K562 (cell line): ENCODE results near the gene NRXN3. TPM values are rescaled to one million over a fixed set of nuclear protein-coding genes. Genes with fewer than 3 reads are reported as not detected.

Experiments used
- ATAC-seq: fragments of 200-7000 bp; cut with Tn5 transposase; 3 replicates; pipeline ENCODE4 v1.9.1; 2020; ENCODE audit warnings: moderate library complexity
- BruUV-seq: library from RNA; stranded (reverse); fragments of 400-500 nt; replicated peaks from 2 replicates; lab custom pipeline; 2021; lab: Mats Ljungman, UMichigan
- CTCF ChIA-PET: fragments of 300-600 bp; formaldehyde crosslinking; extraction: SDS; loops from one replicate; lab custom pipeline; 2021; ENCODE audit warnings: low intra/inter-chr PET ratio; lab: Yijun Ruan, JAX
- POLR2A ChIA-PET: fragments of 300-600, 350-650 bp; sonication (Branson Sonifier 250); formaldehyde crosslinking; extraction: SDS; loops from one replicate; lab custom pipeline; 2021; ENCODE audit warnings: antibody characterized with exemption, inconsistent platforms; lab: Yijun Ruan, JAX
- DNase-seq, 4 experiments: peaks; one replicate each; pipeline versions ENCODE4 v3.0.0 to v3.0.0-alpha.2; 2011 to 2018; ENCODE audit warnings: low spot score in 3 of 4, mixed read lengths in 3 of 4; ENCODE audit errors: extremely low read depth in 1 of 4
- FAIRE-seq: peaks from 2 replicates; lab custom pipeline; 2011; peaks lifted over from hg19 to GRCh38; lab: Jason Lieb, UNC
- H2AFZ ChIP-seq: 2 replicates; pipeline ENCODE4 v1.6.0; 2011; ENCODE audit warnings: low read depth, low read length, control low read depth, inconsistent platforms
- H3K27ac ChIP-seq: fragments of 200-600 bp; 3 replicates; pipeline ENCODE4 v1.8.0; 2011; ENCODE audit warnings: low read depth, mild to moderate bottlenecking, control low read depth, inconsistent platforms, low read length, moderate library complexity, mixed read lengths; ENCODE audit errors: extremely low read depth
- H3K27me3 ChIP-seq, 2 experiments: fragments of 300-600 bp in 1 of 2; 2 replicates in 1 of 2; 3 replicates in 1 of 2; pipeline versions ENCODE4 v1.6.0 to v1.8.0; 2011; ENCODE audit warnings: inconsistent platforms in 2 of 2, low read length in 2 of 2, mild to moderate bottlenecking in 1 of 2, mixed read lengths in 1 of 2, moderate library complexity in 1 of 2; ENCODE audit not compliant: control insufficient read depth in 2 of 2, insufficient read depth in 2 of 2
- H3K36me3 ChIP-seq: fragments of 300-600 bp; 3 replicates; pipeline ENCODE4 v1.8.0; 2011; ENCODE audit warnings: mild to moderate bottlenecking, low read length, inconsistent platforms; ENCODE audit not compliant: control insufficient read depth, insufficient read depth
- H3K4me1 ChIP-seq, 2 experiments: fragments of 200-600 bp in 1 of 2; replicated peaks in 1 of 2; 2 replicates in 1 of 2; 3 replicates in 1 of 2; pipeline versions ENCODE4 v1.5.1 to v1.8.0; 2011; ENCODE audit warnings: inconsistent platforms in 2 of 2, low read length in 2 of 2, mild to moderate bottlenecking in 1 of 2, mixed read lengths in 1 of 2, moderate library complexity in 1 of 2; ENCODE audit not compliant: control insufficient read depth in 2 of 2, insufficient read depth in 2 of 2
- H3K4me2 ChIP-seq: 2 replicates; pipeline ENCODE4 v1.6.1; 2011; ENCODE audit warnings: low read length, control low read depth, inconsistent platforms, mixed read lengths; ENCODE audit not compliant: insufficient read depth
- H3K4me3 ChIP-seq: fragments of 200-600 bp; sonication (generic), shearing (Covaris generic); 2 replicates; pipeline ENCODE4 v1.5.1; 2016; ENCODE audit warnings: control low read depth, inconsistent platforms
- H3K79me2 ChIP-seq: fragments of 200-600 bp; 3 replicates; pipeline ENCODE4 v1.8.0; 2011; ENCODE audit warnings: low read length, inconsistent platforms; ENCODE audit not compliant: control insufficient read depth, insufficient read depth
- H3K9ac ChIP-seq, 2 experiments: 2 replicates each; pipeline versions ENCODE4 v1.6.0 to v1.6.1; 2011; ENCODE audit warnings: low read depth in 2 of 2, low read length in 2 of 2, control low read depth in 1 of 2, inconsistent platforms in 1 of 2, mild to moderate bottlenecking in 1 of 2, mixed read lengths in 1 of 2; ENCODE audit not compliant: insufficient read depth in 1 of 2
- H3K9me1 ChIP-seq: one replicate; pipeline ENCODE4 v1.6.0; 2011; ENCODE audit warnings: inconsistent platforms, mild to moderate bottlenecking, low read length, moderate library complexity; ENCODE audit not compliant: control insufficient read depth, insufficient read depth
- H3K9me3 ChIP-seq: replicated peaks from 2 replicates; pipeline ENCODE4 v1.5.1; 2011; ENCODE audit warnings: low read depth, low read length, inconsistent platforms; ENCODE audit not compliant: control insufficient read depth, insufficient read depth
- H4K20me1 ChIP-seq: replicated peaks from 2 replicates; pipeline ENCODE4 v1.6.1; 2011; ENCODE audit warnings: low read length, inconsistent platforms, mixed read lengths; ENCODE audit not compliant: control insufficient read depth, insufficient read depth
- BHLHE40 ChIP-seq: IDR thresholded peaks from 2 replicates; pipeline ENCODE4 v1.6.1; 2011; ENCODE audit warnings: low read length, improper control_type of control experiment
- DIDO1 ChIP-seq: fragments of 450-650 bp; IDR thresholded peaks from 2 replicates; pipeline ENCODE4 v1.6.1; 2016; ENCODE audit warnings: low read depth, missing biosample characterization, missing genetic modification characterization
- ERF ChIP-seq: fragments of 450-650 bp; formaldehyde crosslinking; IDR thresholded peaks from 2 replicates; pipeline ENCODE4 v1.4.0; 2020; ENCODE audit warnings: mild to moderate bottlenecking, mixed read lengths
- HMG20B ChIP-seq: fragments of 250-450 bp; sonication (Bioruptor Pico); IDR thresholded peaks from 2 replicates; pipeline ENCODE4 v1.5.0; 2021; ENCODE audit warnings: mild to moderate bottlenecking
- HNRNPK ChIP-seq: fragments of 200-400 bp; formaldehyde crosslinking; IDR thresholded peaks from one replicate; pipeline ENCODE4 v1.6.1; 2018; ENCODE audit warnings: mild to moderate bottlenecking, low read depth, low read length; ENCODE audit not compliant: poor library complexity, severe bottlenecking
- NFATC3 ChIP-seq: fragments of 450-650 bp; IDR thresholded peaks from 2 replicates; pipeline ENCODE4 v1.6.1; 2017; ENCODE audit warnings: mild to moderate bottlenecking
- POLR2AphosphoS5 ChIP-seq: IDR thresholded peaks from 2 replicates; pipeline ENCODE4 v1.6.1; 2011; ENCODE audit warnings: mild to moderate bottlenecking, low read depth, low read length, moderate library complexity; ENCODE audit not compliant: control insufficient read depth, insufficient read depth
- RBM15 ChIP-seq: fragments of 200-400 bp; formaldehyde crosslinking; IDR thresholded peaks from 2 replicates; pipeline ENCODE4 v1.6.1; 2018; ENCODE audit warnings: mild to moderate bottlenecking, low read length, moderate library complexity; ENCODE audit not compliant: insufficient read depth
- SNRNP70 ChIP-seq: fragments of 200-400 bp; formaldehyde crosslinking; optimal IDR thresholded peaks from 2 replicates; pipeline ENCODE3; 2017; ENCODE audit warnings: low read depth, low read length
- SRSF7 ChIP-seq: fragments of 200-400 bp; formaldehyde crosslinking; optimal IDR thresholded peaks from 2 replicates; pipeline ENCODE3; 2017; ENCODE audit warnings: mild to moderate bottlenecking, low read depth, low read length
- ZNF507 ChIP-seq: conservative IDR thresholded peaks from 2 replicates; pipeline ENCODE4 v1.6.1; 2017; ENCODE audit warnings: missing genetic modification characterization, missing compliant biosample characterization
- WGBS: fragments of 100-300 bp; shearing (Covaris generic); methylation state at CpG from one replicate; pipeline ENCODE4 v1.1.6; 2016; ENCODE audit warnings: low coverage, mixed read lengths; ENCODE audit not compliant: insufficient coverage; ENCODE audit errors: missing lambda C conversion rate; 5-methylcytosine and 5-hydroxymethylcytosine counted together
- in situ Hi-C: fragments of 300-500 bp; cut with MboI; formaldehyde crosslinking; loops from 4 replicates; pipeline ENCODE4 v1.15.0; 2018; ENCODE audit warnings: inconsistent platforms, mixed read lengths
- intact Hi-C: fragments of 100-400 bp; cut with micrococcal nuclease; formaldehyde crosslinking; loops from 2 replicates; pipeline ENCODE4 v1.14.2; 2022
- polyA plus RNA-seq, 8 experiments: library from polyadenylated mRNA; depleted of rRNA in 4 of 8; stranded (reverse) in 5 of 8; unstranded in 3 of 8; fragments of >200 nt; fragmentation: Nextera tagmentation in 2 of 8; fragmentation: Illumina TruSeq in 1 of 8; extraction: Ambion mirVana in 2 of 8; extraction: Trizol in 1 of 8; gene quantifications; 2 replicates each; pipeline versions ENCODE4 v1.2.1 to v1.2.3, GENCODE V29; 2011 to 2014; ENCODE audit warnings: inconsistent platforms in 1 of 8, missing spikeins in 1 of 8
- total RNA-seq, 7 experiments: library from RNA; depleted of rRNA in 6 of 7; stranded (reverse); fragments of >200 nt in 6 of 7; fragmentation: Illumina TruSeq in 2 of 7; extraction: Trizol in 2 of 7; gene quantifications; 2 replicates each; pipeline versions ENCODE4 v1.2.1 to v1.2.3, GENCODE V29; 2011 to 2021; ENCODE audit warnings: low replicate concordance in 1 of 7
- TF ChIP-seq, protein P1 (sequence below): fragments of 450-650 bp; IDR thresholded peaks from 2 replicates; pipeline ENCODE4 v1.6.1; 2016
- TF ChIP-seq, protein P2 (sequence below): fragments of 150-350 bp; IDR thresholded peaks from 2 replicates; pipeline ENCODE4 v1.6.1; 2014; ENCODE audit warnings: low read depth, mild to moderate bottlenecking, low read length, borderline replicate concordance

Gene NRXN3
- total and polyA plus RNA-seq, 9 of the 15 experiments (the other 6 are each of a cell fraction or from before 2014, with no cell fraction given) = 0.09 TPM; not detected in 8

DNA sequence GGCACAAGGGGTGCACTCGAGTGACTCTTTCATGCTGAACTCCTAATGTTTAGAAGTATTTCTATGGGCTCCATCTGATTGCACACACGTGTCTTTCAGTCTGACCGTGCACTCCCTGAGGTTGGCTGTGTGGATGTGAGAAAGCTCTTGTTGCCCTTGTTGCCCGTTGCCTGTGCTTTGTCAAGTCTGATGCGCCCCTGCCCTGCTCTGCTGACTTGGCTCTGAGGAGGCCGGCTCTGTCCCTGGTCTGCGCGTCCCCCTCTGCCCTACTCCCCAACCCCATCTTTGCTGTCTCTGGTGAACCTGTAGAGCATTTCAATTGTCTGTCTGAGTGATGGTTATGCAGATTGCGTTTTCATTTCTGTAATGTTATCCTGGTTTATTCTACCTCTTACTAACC lies 802.3 kb downstream of the NRXN3 start:
- DNase-seq (no peak), ATAC-seq (no peak), FAIRE-seq (no peak)
- Histone ChIP-seq H3K9me3 (no peaks in the 10 kb centered on the region), H3K9ac (no peak overlapping the region), H2AFZ (no peak overlapping the region), H3K4me1 (no peaks in the 10 kb centered on the region), H3K79me2 (no peaks in the 10 kb centered on the region), H3K36me3 (no peaks in the 10 kb centered on the region), H3K27ac (no peak overlapping the region), H3K27me3 (no peaks in the 10 kb centered on the region), H4K20me1 (no peaks in the 10 kb centered on the region), H3K4me2 (no peak overlapping the region), H3K4me3 (no peak overlapping the region), H3K9me1 (no peaks in the 10 kb centered on the region)
- in situ Hi-C loops = loop anchor here (25.0 kb wide), 1 partner anchor 1865 kb away; no protein-coding TSS in a partner anchor
- POLR2A ChIA-PET = no interaction called here
- intact Hi-C loops = no loop called here
- TF ChIP-seq ZNF507 = no peak
- TF ChIP-seq HMG20B (CRISPR knock-in tag) = no peak
- TF ChIP-seq NFATC3 = no peak
- no peak for TF ChIP-seq HNRNPK
- TF ChIP-seq, protein P1, sequence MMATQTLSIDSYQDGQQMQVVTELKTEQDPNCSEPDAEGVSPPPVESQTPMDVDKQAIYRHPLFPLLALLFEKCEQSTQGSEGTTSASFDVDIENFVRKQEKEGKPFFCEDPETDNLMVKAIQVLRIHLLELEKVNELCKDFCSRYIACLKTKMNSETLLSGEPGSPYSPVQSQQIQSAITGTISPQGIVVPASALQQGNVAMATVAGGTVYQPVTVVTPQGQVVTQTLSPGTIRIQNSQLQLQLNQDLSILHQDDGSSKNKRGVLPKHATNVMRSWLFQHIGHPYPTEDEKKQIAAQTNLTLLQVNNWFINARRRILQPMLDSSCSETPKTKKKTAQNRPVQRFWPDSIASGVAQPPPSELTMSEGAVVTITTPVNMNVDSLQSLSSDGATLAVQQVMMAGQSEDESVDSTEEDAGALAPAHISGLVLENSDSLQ = no peak
- no peak for TF ChIP-seq BHLHE40
- CTCF ChIA-PET = no interaction called here
- BruUV-seq = no TSS peak
- WGBS = 0% methylated on average over 8 of the region's 9 CpGs

DNA sequence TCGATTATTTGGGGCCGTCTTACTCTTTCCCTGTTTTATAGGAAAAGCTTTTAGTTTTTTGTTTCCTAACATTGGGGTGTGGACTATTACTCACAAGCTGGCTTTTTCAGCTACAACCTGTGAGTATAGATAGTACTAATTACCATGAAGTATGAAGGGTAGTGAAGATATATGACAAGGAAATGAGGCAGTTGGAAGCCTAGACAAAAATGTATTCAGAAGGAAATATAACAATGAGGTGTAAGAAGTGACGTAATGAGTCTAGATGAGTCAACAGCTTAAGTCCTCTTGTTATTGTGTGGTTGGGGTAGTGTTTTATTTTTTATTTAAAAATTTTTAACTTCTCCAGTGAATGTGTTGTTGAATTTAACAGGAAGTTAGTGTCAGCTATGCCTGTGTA lies 804.5 kb downstream of the NRXN3 start:
- Histone ChIP-seq H2AFZ (no peak overlapping the region), H3K4me1 (no peaks in the 10 kb centered on the region), H3K27ac (no peak overlapping the region), H3K9ac (no peak overlapping the region), H3K9me1 (no peaks in the 10 kb centered on the region), H4K20me1 (no peaks in the 10 kb centered on the region), H3K27me3 (no peaks in the 10 kb centered on the region), H3K4me3 (no peak overlapping the region), H3K4me2 (no peak overlapping the region), H3K79me2 (no peaks in the 10 kb centered on the region), H3K36me3 (no peaks in the 10 kb centered on the region), H3K9me3 (no peaks in the 10 kb centered on the region)
- BruUV-seq = no TSS peak
- FAIRE-seq = no peak
- DNase-seq = no peak
- ChIA-PET CTCF (no interaction called here), POLR2A (no interaction called here)
- no peak for ATAC-seq
- WGBS = 0% methylated on average over 3 of the region's 3 CpGs
- in situ Hi-C loops = loop anchor here (25.0 kb wide), 1 partner anchor 1863 kb away; no protein-coding TSS in a partner anchor
- intact Hi-C loops = no loop called here
- TF ChIP-seq ERF (CRISPR knock-in tag) = no peak
- no peak for TF ChIP-seq DIDO1 (tag)
- TF ChIP-seq RBM15 = no peak
- TF ChIP-seq, protein P2, sequence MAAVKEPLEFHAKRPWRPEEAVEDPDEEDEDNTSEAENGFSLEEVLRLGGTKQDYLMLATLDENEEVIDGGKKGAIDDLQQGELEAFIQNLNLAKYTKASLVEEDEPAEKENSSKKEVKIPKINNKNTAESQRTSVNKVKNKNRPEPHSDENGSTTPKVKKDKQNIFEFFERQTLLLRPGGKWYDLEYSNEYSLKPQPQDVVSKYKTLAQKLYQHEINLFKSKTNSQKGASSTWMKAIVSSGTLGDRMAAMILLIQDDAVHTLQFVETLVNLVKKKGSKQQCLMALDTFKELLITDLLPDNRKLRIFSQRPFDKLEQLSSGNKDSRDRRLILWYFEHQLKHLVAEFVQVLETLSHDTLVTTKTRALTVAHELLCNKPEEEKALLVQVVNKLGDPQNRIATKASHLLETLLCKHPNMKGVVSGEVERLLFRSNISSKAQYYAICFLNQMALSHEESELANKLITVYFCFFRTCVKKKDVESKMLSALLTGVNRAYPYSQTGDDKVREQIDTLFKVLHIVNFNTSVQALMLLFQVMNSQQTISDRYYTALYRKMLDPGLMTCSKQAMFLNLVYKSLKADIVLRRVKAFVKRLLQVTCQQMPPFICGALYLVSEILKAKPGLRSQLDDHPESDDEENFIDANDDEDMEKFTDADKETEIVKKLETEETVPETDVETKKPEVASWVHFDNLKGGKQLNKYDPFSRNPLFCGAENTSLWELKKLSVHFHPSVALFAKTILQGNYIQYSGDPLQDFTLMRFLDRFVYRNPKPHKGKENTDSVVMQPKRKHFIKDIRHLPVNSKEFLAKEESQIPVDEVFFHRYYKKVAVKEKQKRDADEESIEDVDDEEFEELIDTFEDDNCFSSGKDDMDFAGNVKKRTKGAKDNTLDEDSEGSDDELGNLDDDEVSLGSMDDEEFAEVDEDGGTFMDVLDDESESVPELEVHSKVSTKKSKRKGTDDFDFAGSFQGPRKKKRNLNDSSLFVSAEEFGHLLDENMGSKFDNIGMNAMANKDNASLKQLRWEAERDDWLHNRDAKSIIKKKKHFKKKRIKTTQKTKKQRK = no peak
- no peak for TF ChIP-seq SNRNP70
- TF ChIP-seq SRSF7 = no peak
- no peak for TF ChIP-seq POLR2AphosphoS5
